Esophagus muscularis mucosa (tissue), 4 donors: ENCODE measurements around the gene PARD6B.

ENCODE experiments used
- EP300 ChIP-seq: sonication (generic); formaldehyde crosslinking; IDR thresholded peaks from one replicate; pipeline ENCODE4 v1.6.1; 2017; ENCODE audit warnings: antibody characterized with exemption
- POLR2A ChIP-seq: fragments of 450-650 bp; IDR thresholded peaks from one replicate; pipeline ENCODE4 v1.6.1; 2017; ENCODE audit warnings: antibody characterized with exemption, moderate library complexity, mild to moderate bottlenecking, low read depth
- TF ChIP-seq, protein P1 (sequence below), 3 experiments: fragments of 200-600 bp in 2 of 3; fragments of 450-650 bp in 1 of 3; sonication (generic) in 2 of 3; IDR thresholded peaks; one replicate each; pipeline ENCODE4 v1.5.1; 2017 to 2019; ENCODE audit warnings: antibody characterized with exemption in 3 of 3, mild to moderate bottlenecking in 2 of 3, moderate library complexity in 1 of 3

DNA sequence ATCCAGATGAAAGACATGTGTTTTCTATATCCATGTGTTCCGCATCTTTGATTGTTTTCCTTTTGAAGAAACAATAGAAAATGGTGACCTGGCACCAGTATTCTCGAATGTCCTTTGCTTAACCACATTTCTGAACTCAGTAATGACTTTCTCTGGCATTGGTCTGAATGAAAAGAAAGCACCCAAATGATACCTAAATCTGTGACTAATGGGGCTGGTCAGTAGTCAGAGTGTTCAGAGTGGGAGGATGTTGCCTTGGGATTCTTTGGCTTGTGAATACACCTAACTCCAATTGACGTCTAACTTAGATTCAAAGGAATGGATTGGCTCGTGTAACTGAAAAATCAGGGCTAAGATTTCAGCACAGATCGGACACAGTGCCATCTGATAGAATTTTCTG is 27.1 kb downstream of the PARD6B start:
- TF ChIP-seq POLR2A (no peak), EP300 (no peak)
- TF ChIP-seq, protein P1, sequence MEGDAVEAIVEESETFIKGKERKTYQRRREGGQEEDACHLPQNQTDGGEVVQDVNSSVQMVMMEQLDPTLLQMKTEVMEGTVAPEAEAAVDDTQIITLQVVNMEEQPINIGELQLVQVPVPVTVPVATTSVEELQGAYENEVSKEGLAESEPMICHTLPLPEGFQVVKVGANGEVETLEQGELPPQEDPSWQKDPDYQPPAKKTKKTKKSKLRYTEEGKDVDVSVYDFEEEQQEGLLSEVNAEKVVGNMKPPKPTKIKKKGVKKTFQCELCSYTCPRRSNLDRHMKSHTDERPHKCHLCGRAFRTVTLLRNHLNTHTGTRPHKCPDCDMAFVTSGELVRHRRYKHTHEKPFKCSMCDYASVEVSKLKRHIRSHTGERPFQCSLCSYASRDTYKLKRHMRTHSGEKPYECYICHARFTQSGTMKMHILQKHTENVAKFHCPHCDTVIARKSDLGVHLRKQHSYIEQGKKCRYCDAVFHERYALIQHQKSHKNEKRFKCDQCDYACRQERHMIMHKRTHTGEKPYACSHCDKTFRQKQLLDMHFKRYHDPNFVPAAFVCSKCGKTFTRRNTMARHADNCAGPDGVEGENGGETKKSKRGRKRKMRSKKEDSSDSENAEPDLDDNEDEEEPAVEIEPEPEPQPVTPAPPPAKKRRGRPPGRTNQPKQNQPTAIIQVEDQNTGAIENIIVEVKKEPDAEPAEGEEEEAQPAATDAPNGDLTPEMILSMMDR (IDR thresholded peaks at IDR 0.05): no peak
